Duodenal mucosa (tissue), 2 donors: Measurements from ENCODE around the gene KCNIP3.

Source experiments
- H3K27ac ChIP-seq: one replicate; pipeline ENCODE4 v1.7.0; 2013; ENCODE audit warnings: low read depth, low read length
- H3K27me3 ChIP-seq, 2 donors: one replicate each; pipeline ENCODE4 v1.7.0; 2013; ENCODE audit warnings: low read length in 2 of 2, control low read depth in 1 of 2; ENCODE audit not compliant: insufficient read depth in 2 of 2, control insufficient read depth in 1 of 2
- H3K36me3 ChIP-seq, 2 donors: one replicate each; pipeline ENCODE4 v1.7.0; 2013; ENCODE audit warnings: low read length in 2 of 2, control low read depth in 1 of 2; ENCODE audit not compliant: insufficient read depth in 2 of 2, control insufficient read depth in 1 of 2
- H3K4me1 ChIP-seq, 2 donors: one replicate each; pipeline ENCODE4 v1.7.0; 2013; ENCODE audit warnings: low read length in 2 of 2, control low read depth in 1 of 2; ENCODE audit not compliant: insufficient read depth in 2 of 2, control insufficient read depth in 1 of 2
- H3K4me3 ChIP-seq, 2 donors: one replicate each; pipeline ENCODE4 v1.7.0; 2013; ENCODE audit warnings: low read length in 2 of 2, low read depth in 1 of 2
- H3K9ac ChIP-seq, 2 donors: one replicate each; pipeline ENCODE4 v1.7.0; 2013; ENCODE audit warnings: low read length in 2 of 2, low read depth in 1 of 2
- H3K9me3 ChIP-seq, 2 donors: one replicate each; pipeline ENCODE4 v1.7.0; 2013; ENCODE audit warnings: low read length in 2 of 2, control low read depth in 1 of 2; ENCODE audit not compliant: control insufficient read depth in 1 of 2

KCNIP3 gene

DNA sequence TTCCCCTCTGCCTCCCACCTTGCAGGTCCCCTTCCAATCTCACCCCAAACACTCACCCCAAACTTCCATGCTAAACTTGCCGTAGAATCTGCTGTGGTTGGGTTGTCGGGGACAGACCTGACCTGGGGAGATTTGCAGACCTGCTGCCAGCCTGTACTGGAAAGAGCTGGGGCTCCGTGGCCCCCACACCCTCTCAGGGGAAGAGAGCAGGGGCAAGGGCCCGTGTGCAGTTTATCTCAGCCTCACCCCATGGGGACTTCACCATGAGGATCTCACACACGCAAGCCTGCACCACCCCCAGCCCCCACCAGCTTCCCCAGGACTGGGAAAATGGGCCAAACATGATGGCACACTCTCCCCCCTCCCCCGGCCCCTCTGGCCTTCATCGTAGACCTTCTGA, 30.7 kb downstream of the KCNIP3 start:
- no peaks in the 10 kb centered on the region for H3K9me3 ChIP-seq
- no peak overlapping the region for H3K4me3 ChIP-seq
- H3K27ac ChIP-seq: no peak overlapping the region
- no peak overlapping the region for H3K9ac ChIP-seq
- no peaks in the 10 kb centered on the region for H3K4me1 ChIP-seq
- H3K27me3 ChIP-seq: no peaks in the 10 kb centered on the region
- no peaks in the 10 kb centered on the region for H3K36me3 ChIP-seq

DNA sequence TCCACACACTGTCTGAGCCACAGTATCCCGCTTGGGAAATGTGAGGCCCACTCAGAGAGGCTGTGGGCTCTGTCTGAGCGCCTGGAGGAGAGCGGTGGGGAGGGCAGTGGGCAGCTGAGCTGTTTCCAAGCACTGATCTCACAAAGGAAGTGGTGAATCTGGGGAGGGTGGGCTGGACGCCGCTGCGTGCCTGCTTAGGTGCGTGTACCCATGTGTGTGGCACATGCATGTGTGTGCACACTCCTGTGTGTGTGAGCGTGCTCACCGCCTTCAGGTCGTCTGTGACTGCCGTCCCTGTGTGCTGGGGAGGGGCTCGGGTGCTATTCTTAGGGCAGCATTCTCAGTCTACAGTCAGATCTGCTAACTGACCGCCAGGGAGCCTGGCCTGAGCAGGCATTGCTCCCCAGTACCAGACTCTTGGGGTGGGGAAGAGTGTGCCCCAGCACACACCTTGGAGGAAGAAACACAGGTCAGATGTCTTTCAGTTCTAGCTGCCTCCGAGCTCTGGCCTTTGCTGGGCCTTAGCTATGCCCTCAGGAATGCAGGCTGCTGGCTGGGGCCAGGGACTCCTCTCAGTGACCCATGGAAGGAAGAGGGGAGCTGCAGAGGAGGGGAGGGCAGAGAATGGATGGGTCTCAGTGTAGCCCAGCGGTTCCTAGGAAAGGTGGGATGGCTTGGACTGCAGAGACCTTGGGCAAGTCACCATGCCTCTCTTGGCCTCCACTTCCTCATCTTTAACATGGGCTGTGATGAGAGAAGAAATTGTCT, 31.4 kb downstream of the KCNIP3 start:
- Histone ChIP-seq H3K9me3 (no peaks in the 10 kb centered on the region), H3K27ac (no peak overlapping the region), H3K27me3 (peaks cover 0 to 5% of the 10 kb centered on the region in 2 donors), H3K9ac (no peak overlapping the region), H3K4me1 (no peaks in the 10 kb centered on the region), H3K4me3 (no peak overlapping the region), H3K36me3 (no peaks in the 10 kb centered on the region)

- Histone ChIP-seq H3K27ac (no peak overlapping the region), H3K27me3 (peaks cover 0 to 7% of the 10 kb centered on the region in 2 donors), H3K9ac (no peak overlapping the region), H3K9me3 (no peaks in the 10 kb centered on the region), H3K36me3 (no peaks in the 10 kb centered on the region), H3K4me1 (no peaks in the 10 kb centered on the region), H3K4me3 (no peak overlapping the region)
Measured at GRCh38 chr2:95329401-95329800, 32.3 kb downstream of the KCNIP3 start.

DNA sequence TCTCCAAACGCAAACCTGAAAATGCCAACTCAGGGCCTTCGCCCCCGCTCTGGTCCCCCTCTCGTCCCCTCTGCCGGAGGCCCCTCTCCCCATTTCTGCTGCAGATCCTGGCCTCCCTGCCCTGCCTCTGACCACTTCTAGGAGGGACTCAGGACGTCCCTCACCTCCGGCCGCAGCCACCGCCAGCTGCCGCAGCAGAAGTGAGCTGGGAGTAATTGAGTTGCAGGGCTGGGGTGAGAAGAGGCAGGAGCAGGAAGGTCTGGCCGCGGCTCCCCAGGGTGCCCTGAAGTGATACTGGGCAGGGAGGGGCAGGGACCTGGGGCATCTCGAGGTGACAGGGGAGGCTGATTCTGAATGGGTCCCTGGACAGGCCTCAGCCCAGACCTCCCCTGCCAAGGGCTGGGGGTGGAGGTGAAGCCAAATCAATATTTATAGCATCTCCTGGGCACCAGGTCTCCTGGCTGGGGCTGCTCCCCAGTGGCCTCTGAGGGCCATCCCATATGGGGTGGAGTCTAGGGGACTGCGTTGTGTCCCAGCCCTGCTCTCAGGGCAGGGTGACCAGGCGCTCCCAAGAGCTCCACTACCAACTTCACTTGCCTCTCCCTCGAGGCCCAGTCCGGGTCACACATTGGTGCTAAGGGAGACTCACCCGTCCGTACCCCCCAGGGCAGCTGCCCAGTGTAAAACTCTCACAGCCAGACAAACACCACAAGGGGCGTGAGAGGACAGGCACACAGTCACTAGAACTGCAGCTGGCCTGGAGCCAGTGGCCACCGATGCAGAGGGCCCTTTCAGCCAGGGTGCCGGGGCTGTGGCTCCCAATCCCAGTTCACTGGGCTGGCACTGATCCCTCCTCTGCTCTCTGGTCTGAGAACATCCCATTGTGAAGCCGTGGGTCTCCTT, 33.0 kb downstream of the KCNIP3 start:
- H3K27ac ChIP-seq: no peak overlapping the region
- no peak overlapping the region for H3K9ac ChIP-seq
- no peaks in the 10 kb centered on the region for H3K36me3 ChIP-seq

DNA sequence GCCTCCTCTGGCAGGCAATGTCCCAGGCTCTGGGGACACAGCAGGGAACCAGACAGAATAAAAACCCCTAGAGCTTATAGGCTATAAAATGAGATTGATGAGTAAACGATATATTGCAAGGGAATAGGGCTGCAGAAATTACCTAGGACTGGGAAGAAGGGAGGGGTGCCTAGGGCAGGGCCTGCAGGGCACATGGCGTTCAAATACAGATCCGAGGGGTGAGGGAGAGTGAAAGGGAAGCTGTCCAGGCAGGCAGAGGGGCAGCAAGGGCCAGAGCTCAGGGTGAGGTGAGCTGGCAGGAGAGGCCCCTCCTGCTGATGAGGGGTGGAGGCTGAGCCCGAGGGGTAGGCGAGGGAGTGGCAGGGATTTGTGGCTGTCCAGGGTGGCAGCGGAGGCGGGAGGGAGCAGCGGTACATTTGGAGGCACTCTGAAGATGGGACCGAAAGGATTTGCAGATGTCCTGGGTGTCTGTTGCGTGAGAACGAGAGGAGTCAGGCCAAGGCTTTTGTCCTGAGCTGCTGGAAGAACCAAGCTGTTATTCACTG, 33.7 kb downstream of the KCNIP3 start:
- Histone ChIP-seq H3K9ac (no peak overlapping the region), H3K27ac (no peak overlapping the region), H3K36me3 (no peaks in the 10 kb centered on the region), H3K4me3 (no peak overlapping the region), H3K9me3 (no peaks in the 10 kb centered on the region), H3K4me1 (no peaks in the 10 kb centered on the region), H3K27me3 (peaks cover 6 to 7% of the 10 kb centered on the region in 2 donors)

More for the DNA sequence above, 33.0 kb downstream of the KCNIP3 start:
- Histone ChIP-seq H3K27me3 (peaks cover 5 to 7% of the 10 kb centered on the region in 2 donors), H3K4me3 (no peak overlapping the region), H3K4me1 (no peaks in the 10 kb centered on the region), H3K9me3 (no peaks in the 10 kb centered on the region)

DNA sequence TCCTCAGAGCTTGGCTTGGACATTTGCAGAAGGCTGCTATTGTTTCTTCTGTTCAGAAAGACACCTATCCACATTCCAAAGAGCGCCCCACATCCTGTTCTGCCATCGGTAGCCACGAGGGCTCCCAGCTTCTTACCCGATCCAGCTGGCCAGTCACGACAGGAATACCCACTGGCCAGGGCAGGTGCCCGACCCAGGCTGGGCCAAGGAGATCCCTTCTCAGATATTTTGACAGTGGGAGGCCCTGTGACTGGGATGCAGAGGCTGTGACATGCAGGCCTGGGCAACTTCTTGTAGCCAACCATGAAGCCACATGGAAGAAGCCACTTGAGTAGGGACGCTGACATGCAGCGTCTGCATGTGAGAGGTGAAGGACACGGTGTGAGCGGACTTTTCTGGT, 34.5 kb downstream of the KCNIP3 start:
- Histone ChIP-seq H3K9ac (no peak overlapping the region), H3K4me3 (no peak overlapping the region), H3K9me3 (no peaks in the 10 kb centered on the region), H3K36me3 (no peaks in the 10 kb centered on the region), H3K27me3 (peaks cover 6 to 7% of the 10 kb centered on the region in 2 donors), H3K27ac (no peak overlapping the region), H3K4me1 (no peaks in the 10 kb centered on the region)

GRCh38 chr2:95332036-95332435, 34.9 kb downstream of the KCNIP3 start:
- H3K9me3 ChIP-seq: no peaks in the 10 kb centered on the region
- no peaks in the 10 kb centered on the region for H3K36me3 ChIP-seq
- peaks cover 6 to 7% of the 10 kb centered on the region in 2 donors for H3K27me3 ChIP-seq
- H3K27ac ChIP-seq: no peak overlapping the region
- no peak overlapping the region for H3K9ac ChIP-seq
- H3K4me3 ChIP-seq: no peak overlapping the region
- no peaks in the 10 kb centered on the region for H3K4me1 ChIP-seq

DNA sequence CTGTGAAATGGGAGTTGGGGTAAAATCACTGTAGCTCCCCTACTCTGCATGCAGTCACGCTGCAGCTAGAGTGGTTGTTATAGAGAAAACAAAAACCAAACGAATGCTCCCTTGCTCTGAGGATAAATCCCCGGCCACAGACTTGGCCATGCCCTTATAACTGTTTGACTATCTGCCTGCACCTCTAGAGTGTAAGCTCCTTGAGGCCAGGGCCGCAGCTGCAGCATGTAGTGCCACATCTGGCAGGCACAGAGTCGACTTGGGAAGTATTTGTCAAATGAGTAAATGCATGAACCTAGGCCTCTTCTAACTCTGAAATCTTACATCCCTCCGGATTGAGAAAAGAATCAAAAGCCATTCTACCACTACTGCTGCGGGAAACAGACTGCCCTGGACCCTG, 35.9 kb downstream of the KCNIP3 start:
- Histone ChIP-seq H3K27ac (no peak overlapping the region), H3K27me3 (peaks cover 6 to 7% of the 10 kb centered on the region in 2 donors), H3K4me1 (no peaks in the 10 kb centered on the region), H3K9me3 (no peaks in the 10 kb centered on the region), H3K9ac (no peak overlapping the region), H3K36me3 (no peaks in the 10 kb centered on the region), H3K4me3 (no peak overlapping the region)

GRCh38 chr2:95333888-95334338, 36.8 kb downstream of the KCNIP3 start:
- peaks cover 6 to 7% of the 10 kb centered on the region in 2 donors for H3K27me3 ChIP-seq
- H3K4me1 ChIP-seq: no peaks in the 10 kb centered on the region
- no peak overlapping the region for H3K4me3 ChIP-seq
- no peaks in the 10 kb centered on the region for H3K9me3 ChIP-seq
- H3K36me3 ChIP-seq: no peaks in the 10 kb centered on the region
- no peak overlapping the region for H3K27ac ChIP-seq
- no peak overlapping the region for H3K9ac ChIP-seq
